Uterus (tissue), 4 donors: Measurements from ENCODE around the gene EFHD1. TPM values are rescaled to one million over a fixed set of nuclear protein-coding genes. Genes with fewer than 3 reads are reported as not detected.

Experiments used
- DNase-seq, 2 donors: peaks; one replicate each; pipeline ENCODE4 v3.0.0-alpha.2; 2019 to 2020
- H3K27ac ChIP-seq, 2 donors: fragments of 200-600 bp; sonication (generic); 1 replicate in 1 of 2; 2 replicates in 1 of 2; pipeline ENCODE4 v1.5.1; 2016 to 2018
- H3K27me3 ChIP-seq, 2 donors: fragments of 200-600 bp; sonication (generic); one replicate each; pipeline ENCODE4 v1.5.1; 2018 to 2019; ENCODE audit warnings: control low read depth in 1 of 2
- H3K36me3 ChIP-seq, 2 donors: fragments of 200-600 bp; sonication (generic); one replicate each; pipeline ENCODE4 v1.5.1; 2019; ENCODE audit warnings: control low read depth in 1 of 2
- H3K4me1 ChIP-seq, 2 donors: fragments of 200-600 bp; sonication (generic); one replicate each; pipeline ENCODE4 v1.5.1; 2018 to 2019; ENCODE audit warnings: control low read depth in 1 of 2
- H3K4me3 ChIP-seq, 2 donors: fragments of 200-600 bp; sonication (generic); 1 replicate in 1 of 2; 2 replicates in 1 of 2; pipeline ENCODE4 v1.5.1; 2018 to 2019; ENCODE audit warnings: mild to moderate bottlenecking in 1 of 2
- H3K9me3 ChIP-seq, 2 donors: fragments of 200-600 bp; sonication (generic); one replicate each; pipeline ENCODE4 v1.5.1; 2019; ENCODE audit warnings: control low read depth in 1 of 2
- POLR2A ChIP-seq, 2 donors: fragments of 450-650 bp; IDR thresholded peaks; one replicate each; pipeline ENCODE4 v1.6.1; 2016; ENCODE audit warnings: antibody characterized with exemption in 2 of 2, mild to moderate bottlenecking in 1 of 2, moderate library complexity in 1 of 2
- intact Hi-C: fragments of 100-400 bp; cut with DNase I; formaldehyde crosslinking; loops from one replicate; pipeline ENCODE4 v1.15.1; 2023; ENCODE audit warnings: low total_unique reads
- total RNA-seq, 4 donors: library from RNA; depleted of rRNA in 3 of 4; stranded (reverse); fragments of >200 nt in 3 of 4; gene quantifications; one replicate each; pipeline versions ENCODE4 v1.1.0 to v1.2.4, GENCODE V29; 2014 to 2023
- TF ChIP-seq, protein P1 (sequence below), 4 experiments: fragments of 200-600 bp in 2 of 4; fragments of 450-650 bp in 2 of 4; sonication (generic) in 2 of 4; IDR thresholded peaks; one replicate each; pipeline ENCODE4 v1.5.1; 2016 to 2019; ENCODE audit warnings: antibody characterized with exemption in 4 of 4, mild to moderate bottlenecking in 2 of 4, moderate library complexity in 1 of 4
- donor health status: DM: yes; HTN: yes; CAD: no.

The EFHD1 gene
- total RNA-seq, 4 donors from 2014 or later: 8.5 to 102 (median 38.1) TPM

GRCh38 chr2:232652505-232652851 lies 19.1 kb downstream of the EFHD1 start:
- H3K27me3 ChIP-seq: no peaks in the 10 kb centered on the region
- no peaks in the 10 kb centered on the region for H3K9me3 ChIP-seq
- DNase-seq: no peak
- no peaks in the 10 kb centered on the region for H3K4me1 ChIP-seq
- no peaks in the 10 kb centered on the region for H3K36me3 ChIP-seq
- TF ChIP-seq POLR2A (IDR thresholded peaks at IDR 0.05): no peak
- TF ChIP-seq, protein P1, sequence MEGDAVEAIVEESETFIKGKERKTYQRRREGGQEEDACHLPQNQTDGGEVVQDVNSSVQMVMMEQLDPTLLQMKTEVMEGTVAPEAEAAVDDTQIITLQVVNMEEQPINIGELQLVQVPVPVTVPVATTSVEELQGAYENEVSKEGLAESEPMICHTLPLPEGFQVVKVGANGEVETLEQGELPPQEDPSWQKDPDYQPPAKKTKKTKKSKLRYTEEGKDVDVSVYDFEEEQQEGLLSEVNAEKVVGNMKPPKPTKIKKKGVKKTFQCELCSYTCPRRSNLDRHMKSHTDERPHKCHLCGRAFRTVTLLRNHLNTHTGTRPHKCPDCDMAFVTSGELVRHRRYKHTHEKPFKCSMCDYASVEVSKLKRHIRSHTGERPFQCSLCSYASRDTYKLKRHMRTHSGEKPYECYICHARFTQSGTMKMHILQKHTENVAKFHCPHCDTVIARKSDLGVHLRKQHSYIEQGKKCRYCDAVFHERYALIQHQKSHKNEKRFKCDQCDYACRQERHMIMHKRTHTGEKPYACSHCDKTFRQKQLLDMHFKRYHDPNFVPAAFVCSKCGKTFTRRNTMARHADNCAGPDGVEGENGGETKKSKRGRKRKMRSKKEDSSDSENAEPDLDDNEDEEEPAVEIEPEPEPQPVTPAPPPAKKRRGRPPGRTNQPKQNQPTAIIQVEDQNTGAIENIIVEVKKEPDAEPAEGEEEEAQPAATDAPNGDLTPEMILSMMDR (IDR thresholded peaks at IDR 0.05): no peak
- H3K4me3 ChIP-seq: no peak overlapping the region
- no peak overlapping the region for H3K27ac ChIP-seq
- intact Hi-C loops: no loop called here

DNA sequence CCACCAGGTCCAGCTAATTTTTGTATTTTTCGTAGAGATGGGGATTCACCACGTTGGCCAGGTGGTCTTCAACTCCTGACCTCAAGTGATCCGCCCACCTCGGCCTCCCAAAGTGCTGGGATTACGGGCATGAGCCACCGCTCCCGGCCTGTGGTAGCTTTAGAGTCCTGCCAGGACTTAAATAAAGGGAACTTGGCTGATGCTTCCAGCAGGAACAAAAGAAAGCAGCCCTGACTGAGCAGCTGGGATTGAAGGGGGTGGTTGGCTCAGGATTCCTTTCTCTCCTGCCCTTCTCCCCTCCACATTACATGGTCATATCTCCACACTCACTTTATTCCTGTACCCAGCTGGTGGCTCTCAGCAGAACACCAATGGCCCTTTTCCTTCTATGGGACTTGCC lies 20.0 kb downstream of the EFHD1 start:
- intact Hi-C loops: no loop called here
- H3K27ac ChIP-seq: no peak overlapping the region

DNA sequence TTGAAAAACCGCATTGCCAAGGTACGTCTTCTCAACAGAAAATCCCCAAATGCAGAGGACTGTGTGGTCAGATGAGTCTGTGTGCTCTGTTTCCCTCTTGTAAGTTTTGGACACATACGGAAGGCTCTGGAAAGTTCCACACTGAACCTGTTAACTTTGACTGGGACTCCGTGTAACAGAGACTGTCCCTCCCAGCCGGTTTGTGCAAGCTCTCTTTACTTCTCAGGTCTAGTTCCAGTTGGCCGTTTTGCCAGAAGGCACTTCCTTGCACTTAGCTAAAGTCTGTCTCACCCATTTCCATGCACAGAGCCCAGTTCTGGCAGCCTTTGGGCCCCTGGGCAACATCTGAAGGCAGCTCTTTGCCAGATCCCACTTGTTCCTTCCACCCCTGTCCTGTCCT lies 22.0 kb downstream of the EFHD1 start:
- TF ChIP-seq POLR2A (IDR thresholded peaks at IDR 0.05): no peak
- Histone ChIP-seq H3K36me3 (no peaks in the 10 kb centered on the region), H3K27me3 (no peaks in the 10 kb centered on the region), H3K9me3 (no peaks in the 10 kb centered on the region), H3K4me3 (no peak overlapping the region), H3K4me1 (no peaks in the 10 kb centered on the region), H3K27ac (no peak overlapping the region)
- no peak for DNase-seq
- intact Hi-C loops: no loop called here

More for the DNA sequence above, 20.0 kb downstream of the EFHD1 start:
- TF ChIP-seq, protein P1 (IDR thresholded peaks at IDR 0.05): no peak
- TF ChIP-seq POLR2A (IDR thresholded peaks at IDR 0.05): no peak
- no peaks in the 10 kb centered on the region for H3K9me3 ChIP-seq
- DNase-seq: no peak
- H3K4me1 ChIP-seq: no peaks in the 10 kb centered on the region
- no peaks in the 10 kb centered on the region for H3K27me3 ChIP-seq
- no peak overlapping the region for H3K4me3 ChIP-seq
- H3K36me3 ChIP-seq: no peaks in the 10 kb centered on the region

DNA sequence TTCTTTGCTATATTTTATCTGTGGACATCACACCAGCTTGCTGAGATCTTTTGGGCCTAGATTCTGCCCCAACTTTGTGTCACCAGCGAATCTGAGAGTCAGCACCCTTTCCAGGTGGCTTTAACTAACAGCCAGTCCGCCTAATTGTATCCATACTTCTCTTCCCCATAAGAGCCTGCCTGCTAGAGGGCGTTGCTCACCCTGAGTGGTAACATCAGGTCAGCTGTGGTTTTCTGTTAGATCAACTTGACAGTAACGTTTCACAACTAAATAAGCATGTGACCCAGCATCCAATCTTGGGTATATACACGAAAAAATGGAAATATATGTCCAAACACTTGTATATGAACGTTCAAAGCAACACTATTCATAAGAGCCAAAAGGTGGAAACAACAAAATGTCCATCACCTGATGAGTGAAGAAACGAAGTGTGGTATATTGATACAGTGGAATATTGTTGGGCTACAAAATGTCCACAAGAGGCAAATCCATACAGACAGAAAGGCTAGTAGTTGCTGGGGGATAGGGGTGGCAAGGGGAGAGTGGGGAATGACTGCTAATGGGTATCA lies 24.9 kb downstream of the EFHD1 start:
- DNase-seq: no peak
- no peaks in the 10 kb centered on the region for H3K27me3 ChIP-seq
- no peak overlapping the region for H3K4me3 ChIP-seq
- no peaks in the 10 kb centered on the region for H3K36me3 ChIP-seq
- intact Hi-C loops: no loop called here
- no peaks in the 10 kb centered on the region for H3K4me1 ChIP-seq
- H3K9me3 ChIP-seq: no peaks in the 10 kb centered on the region
- TF ChIP-seq, protein P1 (IDR thresholded peaks at IDR 0.05): no peak
- no peak for TF ChIP-seq POLR2A (IDR thresholded peaks at IDR 0.05)
- no peak overlapping the region for H3K27ac ChIP-seq

DNA sequence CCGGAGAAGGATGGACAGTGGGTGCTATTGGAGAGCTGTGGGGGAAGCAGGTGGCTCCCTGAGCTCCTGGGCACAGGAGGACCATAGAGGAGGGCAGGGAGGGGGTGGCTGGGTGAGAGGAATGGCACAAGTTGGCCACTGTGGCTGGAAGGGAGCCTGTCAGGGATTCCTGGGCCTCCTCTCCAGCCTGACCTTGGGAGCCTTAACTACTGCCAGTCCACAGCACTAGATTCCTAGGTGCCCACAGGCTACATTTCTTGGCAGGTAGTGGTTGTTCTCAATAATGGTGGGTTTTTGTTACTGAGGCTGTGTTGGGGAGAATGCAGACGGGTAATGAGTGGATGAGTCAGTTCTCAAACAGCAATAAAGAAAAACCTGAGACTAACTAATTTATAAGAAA lies 26.0 kb downstream of the EFHD1 start:
- H3K4me3 ChIP-seq: no peak overlapping the region
- H3K27me3 ChIP-seq: no peaks in the 10 kb centered on the region
- intact Hi-C loops: no loop called here
- no peaks in the 10 kb centered on the region for H3K4me1 ChIP-seq
- TF ChIP-seq, protein P1 (IDR thresholded peaks at IDR 0.05): no peak
- TF ChIP-seq POLR2A (IDR thresholded peaks at IDR 0.05): no peak
- no peaks in the 10 kb centered on the region for H3K9me3 ChIP-seq
- no peak for DNase-seq
- H3K27ac ChIP-seq: no peak overlapping the region
- H3K36me3 ChIP-seq: no peaks in the 10 kb centered on the region
